ENCODE data around the gene GALK2. TPM values are rescaled to one million over a fixed set of nuclear protein-coding genes. Genes with fewer than 3 reads are reported as not detected.

The GALK2 gene
- total RNA-seq, 1 donor from 2014 or later = 47.6 TPM

DNA sequence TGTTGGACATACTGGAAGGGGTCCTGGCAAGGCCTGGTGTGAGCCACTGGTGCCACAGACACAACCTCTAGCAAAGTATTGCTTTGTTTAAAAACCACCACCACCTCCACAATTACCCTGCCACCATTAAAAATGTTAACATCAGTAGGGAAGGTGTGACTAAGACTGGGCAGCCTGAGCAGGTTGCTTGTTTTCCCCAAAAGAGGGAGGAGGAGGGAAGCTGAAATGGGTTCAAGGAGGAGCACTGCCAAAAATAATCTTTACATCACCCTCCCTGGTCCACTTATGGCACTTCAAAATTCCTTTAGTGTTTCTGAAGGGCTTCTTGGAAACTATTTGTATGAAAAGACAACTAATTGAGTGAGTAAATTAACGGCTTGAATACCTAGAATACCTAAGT is 153.2 kb downstream of the GALK2 start:
- Histone ChIP-seq H3K27ac (no peak overlapping the region), H3K4me1 (no peaks in the 10 kb centered on the region), H3K4me3 (no peak overlapping the region), H3K27me3 (no peaks in the 10 kb centered on the region), H3K36me3 (peaks cover 0 to 7% of the 10 kb centered on the region in 2 donors), H3K9me3 (no peaks in the 10 kb centered on the region)
- intact Hi-C loops (cut with DNase I) = no loop called here
- DNase-seq (ENCODE audit: extremely low spot score in 2 of 2) = no peak
- TF ChIP-seq POLR2AphosphoS5 (IDR thresholded peaks at IDR 0.05; ENCODE audit: insufficient read depth in 1 of 2, low read depth in 1 of 2) (no peak), POLR2A (IDR thresholded peaks at IDR 0.05) (no peak)
- TF ChIP-seq, protein P1, sequence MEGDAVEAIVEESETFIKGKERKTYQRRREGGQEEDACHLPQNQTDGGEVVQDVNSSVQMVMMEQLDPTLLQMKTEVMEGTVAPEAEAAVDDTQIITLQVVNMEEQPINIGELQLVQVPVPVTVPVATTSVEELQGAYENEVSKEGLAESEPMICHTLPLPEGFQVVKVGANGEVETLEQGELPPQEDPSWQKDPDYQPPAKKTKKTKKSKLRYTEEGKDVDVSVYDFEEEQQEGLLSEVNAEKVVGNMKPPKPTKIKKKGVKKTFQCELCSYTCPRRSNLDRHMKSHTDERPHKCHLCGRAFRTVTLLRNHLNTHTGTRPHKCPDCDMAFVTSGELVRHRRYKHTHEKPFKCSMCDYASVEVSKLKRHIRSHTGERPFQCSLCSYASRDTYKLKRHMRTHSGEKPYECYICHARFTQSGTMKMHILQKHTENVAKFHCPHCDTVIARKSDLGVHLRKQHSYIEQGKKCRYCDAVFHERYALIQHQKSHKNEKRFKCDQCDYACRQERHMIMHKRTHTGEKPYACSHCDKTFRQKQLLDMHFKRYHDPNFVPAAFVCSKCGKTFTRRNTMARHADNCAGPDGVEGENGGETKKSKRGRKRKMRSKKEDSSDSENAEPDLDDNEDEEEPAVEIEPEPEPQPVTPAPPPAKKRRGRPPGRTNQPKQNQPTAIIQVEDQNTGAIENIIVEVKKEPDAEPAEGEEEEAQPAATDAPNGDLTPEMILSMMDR (IDR thresholded peaks at IDR 0.05) = no peak

DNA sequence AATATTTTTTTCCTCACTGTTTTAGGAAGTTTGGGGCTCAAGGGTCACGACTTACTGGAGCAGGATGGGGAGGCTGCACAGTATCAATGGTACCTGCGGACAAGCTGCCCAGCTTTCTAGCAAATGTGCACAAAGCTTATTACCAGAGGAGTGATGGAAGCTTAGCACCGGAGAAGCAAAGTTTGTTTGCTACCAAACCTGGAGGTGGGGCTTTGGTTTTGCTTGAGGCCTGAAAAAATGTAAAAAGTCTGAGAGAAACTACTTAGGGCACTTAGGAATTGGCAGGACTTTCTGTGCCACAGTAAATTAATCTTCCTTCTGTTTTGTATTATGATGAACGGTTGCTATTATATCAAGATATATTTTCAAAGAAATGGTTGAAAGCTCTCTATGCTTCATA is 157.9 kb downstream of the GALK2 start:
- Histone ChIP-seq H3K9me3 (no peaks in the 10 kb centered on the region), H3K27me3 (no peaks in the 10 kb centered on the region), H3K4me3 (no peak overlapping the region), H3K27ac (no peak overlapping the region), H3K36me3 (peaks cover 0 to 7% of the 10 kb centered on the region in 2 donors), H3K4me1 (no peaks in the 10 kb centered on the region)
- no peak for DNase-seq (ENCODE audit: extremely low spot score in 2 of 2)
- TF ChIP-seq, protein P1 (IDR thresholded peaks at IDR 0.05) = no peak
- TF ChIP-seq POLR2A (IDR thresholded peaks at IDR 0.05) = no peak
- no peak for TF ChIP-seq POLR2AphosphoS5 (IDR thresholded peaks at IDR 0.05; ENCODE audit: insufficient read depth in 1 of 2, low read depth in 1 of 2)
- intact Hi-C loops (cut with DNase I) = no loop called here

DNA sequence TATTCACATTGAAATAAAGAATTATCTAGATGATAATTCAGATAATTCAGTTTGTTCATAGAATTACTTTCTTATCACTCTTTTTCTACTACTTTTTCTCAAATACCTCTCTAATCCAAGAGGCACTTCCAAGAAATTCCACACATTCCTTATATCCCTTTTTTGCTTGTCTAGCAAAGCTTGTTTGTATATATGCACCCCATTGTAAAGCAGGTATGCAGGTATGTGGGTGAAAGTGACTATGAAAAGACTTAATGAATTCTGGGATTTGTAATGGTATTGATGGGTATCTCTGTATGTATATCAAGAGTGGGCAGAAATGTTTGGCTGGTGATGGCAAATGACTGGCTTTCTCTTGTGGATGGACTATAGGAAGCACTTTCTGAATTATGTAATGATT is 158.9 kb downstream of the GALK2 start:
- Histone ChIP-seq H3K4me3 (no peak overlapping the region), H3K4me1 (no peaks in the 10 kb centered on the region), H3K9me3 (no peaks in the 10 kb centered on the region), H3K27me3 (no peaks in the 10 kb centered on the region), H3K27ac (no peak overlapping the region), H3K36me3 (peaks cover 0 to 7% of the 10 kb centered on the region in 2 donors)
- intact Hi-C loops (cut with DNase I) = no loop called here
- no peak for TF ChIP-seq POLR2A (IDR thresholded peaks at IDR 0.05)
- TF ChIP-seq, protein P1 (IDR thresholded peaks at IDR 0.05) = no peak
- no peak for TF ChIP-seq POLR2AphosphoS5 (IDR thresholded peaks at IDR 0.05; ENCODE audit: insufficient read depth in 1 of 2, low read depth in 1 of 2)
- no peak for DNase-seq (ENCODE audit: extremely low spot score in 2 of 2)

DNA sequence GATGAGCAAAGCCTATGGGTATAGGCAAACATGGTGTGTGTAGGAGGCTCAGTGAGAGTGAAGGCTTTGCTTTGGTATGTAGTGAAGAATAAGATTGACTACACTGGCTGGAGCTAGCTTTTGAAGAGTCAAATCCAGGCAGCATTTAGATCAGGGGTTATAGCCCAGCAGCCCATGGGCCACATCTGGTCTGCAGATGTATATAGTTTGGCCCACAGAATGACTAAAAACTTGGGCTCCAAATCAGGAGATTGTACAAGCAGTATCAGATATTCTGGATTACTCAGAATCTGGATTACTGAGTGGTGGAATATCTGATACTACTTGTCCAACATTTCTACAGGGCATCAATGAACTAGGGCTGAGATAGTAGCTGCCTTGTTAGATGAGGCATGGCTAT is 160.1 kb downstream of the GALK2 start:
- H3K27me3 ChIP-seq = no peaks in the 10 kb centered on the region
- H3K27ac ChIP-seq = no peak overlapping the region
- H3K4me1 ChIP-seq = no peaks in the 10 kb centered on the region
- H3K36me3 ChIP-seq = peaks cover 0 to 10% of the 10 kb centered on the region in 2 donors
- DNase-seq (ENCODE audit: extremely low spot score in 2 of 2) = no peak
- no peak overlapping the region for H3K4me3 ChIP-seq
- TF ChIP-seq, protein P1 (IDR thresholded peaks at IDR 0.05) = no peak
- TF ChIP-seq POLR2A (IDR thresholded peaks at IDR 0.05) (no peak), POLR2AphosphoS5 (IDR thresholded peaks at IDR 0.05; ENCODE audit: insufficient read depth in 1 of 2, low read depth in 1 of 2) (no peak)
- intact Hi-C loops (cut with DNase I) = no loop called here
- H3K9me3 ChIP-seq = no peaks in the 10 kb centered on the region

DNA sequence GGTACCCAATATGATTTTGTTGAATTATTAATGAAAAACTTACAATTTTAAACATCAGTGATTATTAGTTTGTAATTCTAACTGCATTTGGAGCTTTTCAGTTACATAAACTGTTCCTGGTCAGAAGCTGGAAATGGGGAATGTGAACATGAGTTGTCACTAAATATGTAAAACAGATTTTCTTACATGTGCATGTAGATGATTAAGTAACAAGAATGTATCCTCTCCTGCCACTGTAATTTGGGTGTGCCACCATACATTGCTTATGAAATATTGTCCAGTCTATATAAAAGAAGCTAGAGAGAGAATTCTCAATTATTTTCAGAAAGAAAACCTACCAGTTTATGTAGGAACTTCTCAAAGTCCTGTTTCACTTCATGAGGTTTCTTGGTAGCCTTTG is 161.4 kb downstream of the GALK2 start:
- Histone ChIP-seq H3K4me3 (no peak overlapping the region), H3K4me1 (no peaks in the 10 kb centered on the region), H3K27ac (no peak overlapping the region), H3K9me3 (no peaks in the 10 kb centered on the region), H3K27me3 (no peaks in the 10 kb centered on the region), H3K36me3 (peaks cover 0 to 10% of the 10 kb centered on the region in 2 donors)
- DNase-seq (ENCODE audit: extremely low spot score in 2 of 2) = no peak
- TF ChIP-seq POLR2AphosphoS5 (IDR thresholded peaks at IDR 0.05; ENCODE audit: insufficient read depth in 1 of 2, low read depth in 1 of 2) (no peak), POLR2A (IDR thresholded peaks at IDR 0.05) (no peak)
- TF ChIP-seq, protein P1 (IDR thresholded peaks at IDR 0.05) = no peak
- intact Hi-C loops (cut with DNase I) = no loop called here
